HG03045 (cell line): ENCODE data around the gene ZBTB43.
A peak's percentile ranks its signal among the peaks of the same experiment; 100 is the strongest.
"Not testable (repeated sequence)": the region's sequence is repeated elsewhere in the genome, so short reads cannot be mapped to it uniquely, and the experiment has no call there.

Source experiments
- ATAC-seq: cut with Tn5 transposase; IDR thresholded peaks from one replicate; pipeline ENCODE4 v1.9.1; 2021; ENCODE audit warnings: mild to moderate bottlenecking, moderate library complexity; ENCODE audit not compliant: unreplicated experiment

Gene ZBTB43, protein sequence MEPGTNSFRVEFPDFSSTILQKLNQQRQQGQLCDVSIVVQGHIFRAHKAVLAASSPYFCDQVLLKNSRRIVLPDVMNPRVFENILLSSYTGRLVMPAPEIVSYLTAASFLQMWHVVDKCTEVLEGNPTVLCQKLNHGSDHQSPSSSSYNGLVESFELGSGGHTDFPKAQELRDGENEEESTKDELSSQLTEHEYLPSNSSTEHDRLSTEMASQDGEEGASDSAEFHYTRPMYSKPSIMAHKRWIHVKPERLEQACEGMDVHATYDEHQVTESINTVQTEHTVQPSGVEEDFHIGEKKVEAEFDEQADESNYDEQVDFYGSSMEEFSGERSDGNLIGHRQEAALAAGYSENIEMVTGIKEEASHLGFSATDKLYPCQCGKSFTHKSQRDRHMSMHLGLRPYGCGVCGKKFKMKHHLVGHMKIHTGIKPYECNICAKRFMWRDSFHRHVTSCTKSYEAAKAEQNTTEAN

DNA sequence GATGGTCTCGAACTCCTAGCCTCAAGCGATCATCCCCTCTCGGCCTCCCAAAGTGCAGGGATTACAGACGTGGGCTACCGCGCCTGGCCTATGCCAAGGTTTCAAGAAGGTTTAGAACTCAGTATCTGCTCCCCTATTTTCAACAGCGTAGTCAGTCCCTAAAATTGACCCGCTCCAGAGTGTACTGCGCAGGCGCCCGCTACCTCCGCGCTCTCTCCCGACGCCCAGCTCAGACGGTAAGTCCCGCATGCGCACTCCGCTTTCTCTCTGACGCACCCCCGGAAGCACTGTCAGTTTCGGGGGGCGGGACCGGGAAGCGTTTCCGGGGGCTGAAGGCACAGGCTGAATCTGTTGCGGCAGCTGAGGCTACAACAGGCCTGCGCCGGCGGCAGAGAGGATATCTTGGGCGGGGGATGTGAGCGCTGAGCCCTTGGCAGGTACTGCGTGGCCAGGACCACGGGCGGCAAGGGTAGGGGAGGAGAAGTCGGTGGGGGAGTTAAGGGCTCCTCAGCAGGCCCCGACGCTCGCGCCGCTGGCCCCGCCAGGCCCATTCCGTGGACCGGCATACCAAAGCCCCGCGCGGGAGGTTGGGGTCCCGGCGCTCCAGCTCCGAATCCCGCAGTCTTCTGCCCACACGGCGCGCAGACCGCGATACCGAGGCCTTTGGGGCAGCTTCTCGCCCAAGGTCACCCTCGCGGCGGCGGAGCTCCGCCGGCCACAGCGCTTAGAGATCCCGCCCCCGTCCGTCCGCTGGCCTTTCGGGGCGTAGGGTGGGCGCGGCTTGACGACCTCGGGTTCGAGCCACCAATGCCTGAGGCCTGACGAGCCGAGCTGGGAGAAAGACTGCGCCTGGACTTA is at the start of gene ZBTB43:
Gene ZBTB43, plus strand, starts transcription at position 345 of the 858 bp plus-strand sequence. CDS start 27,470 bp downstream, outside the sequence.
- ATAC-seq, result peak; percentile 80

DNA sequence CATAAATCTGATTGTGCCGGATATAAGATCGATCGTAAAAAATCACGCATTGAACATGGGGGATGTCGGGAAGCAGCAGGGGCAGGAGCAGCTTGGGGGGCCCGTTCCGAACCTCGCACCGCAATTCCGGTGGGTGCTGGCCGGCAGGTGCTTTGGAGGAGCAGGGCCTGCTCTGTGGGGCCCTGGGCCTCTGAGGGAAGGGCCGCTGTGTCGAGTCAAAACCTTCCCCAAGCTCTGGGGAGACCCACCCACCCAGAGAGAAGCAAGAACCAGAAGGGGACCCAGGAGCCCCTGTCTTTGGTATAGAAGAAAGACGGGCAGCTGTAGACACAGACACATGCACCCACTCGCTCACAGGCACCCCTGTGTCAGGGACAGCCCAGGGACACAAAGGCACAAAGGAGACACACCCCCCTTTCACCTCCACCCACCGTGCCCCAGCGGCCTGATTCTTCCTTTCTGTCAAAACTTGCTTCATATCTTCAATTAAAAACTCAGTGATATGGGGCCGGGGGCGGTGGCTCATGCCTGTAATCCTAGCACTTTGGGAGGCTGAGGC is 49.4 kb upstream of the ZBTB43 start:
- no peak for ATAC-seq

DNA sequence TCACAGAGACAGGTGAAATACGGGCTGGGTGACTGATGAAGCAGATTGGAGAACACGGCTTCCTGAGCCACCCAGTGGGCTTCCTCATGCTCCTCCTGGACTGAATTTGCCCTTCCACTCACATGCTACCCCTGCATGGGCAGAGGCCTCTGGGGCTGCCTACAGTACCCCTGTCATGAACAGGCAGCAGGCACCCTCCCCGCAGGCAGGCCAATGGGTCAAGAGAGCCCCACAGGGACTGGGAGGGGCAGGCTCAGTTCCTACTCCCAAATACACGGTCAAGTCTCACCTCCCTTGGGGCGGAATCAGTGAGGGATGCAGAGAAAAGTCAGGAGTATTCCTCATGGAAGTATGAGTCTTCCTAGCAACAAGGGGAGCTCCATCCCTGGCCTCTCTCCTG is 48.6 kb upstream of the ZBTB43 start:
- ATAC-seq, result no peak

DNA sequence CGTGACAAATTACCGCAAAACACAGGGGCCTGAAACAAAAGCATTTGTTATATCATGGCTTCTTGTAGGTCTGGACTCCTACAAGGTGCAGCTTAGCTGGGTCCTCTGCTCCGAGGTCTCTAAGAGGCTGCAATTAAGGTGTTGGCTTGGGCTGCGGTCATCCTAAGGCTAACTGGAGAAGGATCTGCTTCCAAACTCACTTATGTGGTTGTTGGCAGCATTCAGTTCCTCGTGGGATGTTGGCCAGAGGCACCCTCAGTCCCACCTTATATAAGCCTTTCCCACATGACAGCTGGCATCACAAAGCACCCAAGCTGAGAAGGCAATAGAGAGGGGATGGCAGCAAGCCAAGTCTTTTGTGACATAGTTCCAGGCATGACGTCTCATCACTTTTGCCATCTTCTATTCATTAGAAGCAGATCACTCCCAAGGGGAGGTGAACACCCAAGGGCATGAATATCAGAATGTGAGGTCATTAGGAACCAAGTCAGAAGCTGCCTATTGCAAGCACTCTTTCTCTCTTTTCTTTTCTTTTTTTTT is 47.9 kb upstream of the ZBTB43 start:
- ATAC-seq, result no peak

DNA sequence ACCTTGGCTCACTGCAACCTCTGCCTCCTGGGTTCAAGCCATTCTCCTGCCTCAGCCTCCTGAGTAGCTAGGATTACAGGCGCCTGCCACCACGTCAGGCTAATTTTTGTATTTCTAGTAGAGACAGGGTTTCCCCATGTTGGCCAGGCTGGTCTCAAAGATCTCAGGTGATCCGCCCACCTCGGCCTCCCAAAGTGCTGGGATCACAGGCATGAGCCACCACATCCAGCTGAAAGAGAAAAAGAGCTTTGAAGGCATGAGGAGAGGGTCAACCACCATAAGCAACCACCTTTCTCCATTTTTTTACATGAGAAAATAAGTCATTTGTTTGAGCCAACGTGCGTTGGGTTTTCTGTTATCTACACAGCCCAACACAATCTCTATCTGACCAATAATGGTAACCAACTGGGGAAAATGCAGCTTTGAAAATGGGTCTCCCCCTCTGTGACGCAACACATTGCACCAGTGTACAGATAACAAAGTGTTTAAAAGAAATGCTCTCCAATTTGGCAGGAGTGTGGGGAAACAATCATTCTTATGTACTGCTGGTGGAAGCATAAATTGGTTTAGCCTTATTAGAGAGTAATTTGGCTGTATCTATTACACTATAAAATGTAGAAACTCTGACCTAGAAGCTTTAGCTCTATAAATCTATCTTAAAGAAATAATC is 45.8 kb upstream of the ZBTB43 start:
- ATAC-seq, result no peak

DNA sequence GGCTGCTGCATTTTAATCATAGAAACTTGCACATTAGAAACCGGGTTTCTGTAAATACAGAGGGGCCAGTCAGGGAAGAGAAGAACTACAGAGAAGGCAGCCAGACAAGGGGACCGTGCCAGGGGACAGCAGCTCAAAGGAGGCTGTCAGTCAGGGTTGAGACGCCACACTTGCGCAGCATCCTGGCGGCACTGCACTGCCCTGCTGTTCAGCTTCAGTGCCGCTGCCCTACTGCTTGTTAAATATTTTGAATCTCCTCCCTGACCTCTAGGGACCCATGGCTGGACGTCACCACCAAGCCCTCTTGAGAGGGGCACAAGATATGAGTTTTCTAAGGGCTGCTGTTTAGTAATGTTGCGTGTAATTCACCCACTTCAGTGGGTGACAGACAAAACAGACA is 43.6 kb upstream of the ZBTB43 start:
- ATAC-seq, result no peak

DNA sequence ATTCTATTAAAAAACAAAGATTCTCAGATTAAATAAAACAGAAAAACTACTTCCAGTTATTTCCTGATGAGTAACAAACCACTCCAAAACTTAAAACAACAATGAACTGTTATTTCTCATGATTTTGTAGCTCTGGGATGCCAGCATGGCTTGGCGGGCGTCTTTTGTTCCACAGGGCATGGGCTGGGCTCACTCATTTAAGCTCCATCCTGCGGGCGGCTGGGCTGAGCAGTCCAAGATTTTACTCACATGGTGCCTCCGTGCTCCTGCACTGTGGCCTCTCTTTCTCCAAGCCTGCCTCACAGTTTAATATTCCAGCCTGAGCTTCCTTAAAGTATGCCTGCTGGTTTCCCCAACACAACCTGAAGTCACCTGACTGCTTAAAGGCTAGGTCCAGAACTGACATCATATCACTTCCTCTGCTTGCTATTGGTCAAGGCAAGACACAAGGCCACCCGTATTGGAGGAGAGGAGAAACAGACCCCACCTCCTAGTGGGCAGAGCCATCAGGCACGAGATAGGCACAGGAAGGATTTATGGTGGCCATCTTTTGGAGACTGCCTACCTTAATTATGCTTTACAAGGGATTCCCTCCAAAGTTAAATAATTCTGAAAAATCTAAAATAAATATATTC is 41.6 kb upstream of the ZBTB43 start:
- no peak for ATAC-seq

DNA sequence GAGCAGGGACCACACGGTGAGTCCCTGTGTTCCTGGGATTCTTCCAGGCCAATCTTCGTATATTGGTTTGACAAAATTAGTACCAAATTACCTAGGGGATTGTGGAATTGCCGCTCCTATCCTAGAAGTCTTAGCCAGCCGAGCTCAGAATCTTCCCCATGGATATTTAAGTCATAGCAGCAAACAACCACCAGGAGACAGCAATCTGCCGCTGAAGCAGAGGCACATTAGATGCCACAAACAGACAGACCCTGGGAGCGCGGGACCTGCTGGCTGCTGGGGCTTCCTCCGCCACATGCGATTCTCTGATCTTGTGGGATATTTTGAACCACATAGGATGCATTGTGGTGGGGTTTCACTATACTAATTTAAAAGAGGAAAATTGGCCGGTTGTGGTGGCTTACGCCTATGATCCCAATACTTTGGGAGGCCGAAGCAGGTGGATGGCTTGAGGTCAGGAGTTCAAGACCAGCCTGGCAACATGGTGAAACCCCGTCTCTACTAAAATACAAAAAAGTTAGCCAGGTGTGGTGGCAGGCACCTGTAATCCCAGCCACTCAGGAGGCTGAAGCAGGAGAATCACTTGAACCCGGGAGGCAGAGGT is 31.7 kb upstream of the ZBTB43 start:
- ATAC-seq, result no peak

DNA sequence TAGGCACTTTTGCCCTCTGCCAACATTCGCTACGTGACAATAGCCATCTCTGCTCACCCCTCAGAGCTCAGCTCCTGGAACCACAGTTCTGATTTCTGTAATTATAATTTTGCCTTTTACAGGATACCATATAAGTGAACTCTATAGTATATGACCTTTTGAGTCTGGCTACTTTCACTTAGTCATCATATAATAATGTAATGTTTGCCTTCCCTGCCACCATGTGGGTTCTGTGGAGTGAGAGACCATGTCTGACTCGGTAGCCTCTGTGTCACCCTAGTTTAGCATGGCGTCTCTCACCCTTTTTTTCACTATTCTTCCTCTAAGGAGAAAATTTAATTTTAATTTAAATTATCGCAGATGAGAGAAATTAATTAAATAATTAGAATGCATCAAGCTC is 28.9 kb upstream of the ZBTB43 start:
- ATAC-seq, result no peak

DNA sequence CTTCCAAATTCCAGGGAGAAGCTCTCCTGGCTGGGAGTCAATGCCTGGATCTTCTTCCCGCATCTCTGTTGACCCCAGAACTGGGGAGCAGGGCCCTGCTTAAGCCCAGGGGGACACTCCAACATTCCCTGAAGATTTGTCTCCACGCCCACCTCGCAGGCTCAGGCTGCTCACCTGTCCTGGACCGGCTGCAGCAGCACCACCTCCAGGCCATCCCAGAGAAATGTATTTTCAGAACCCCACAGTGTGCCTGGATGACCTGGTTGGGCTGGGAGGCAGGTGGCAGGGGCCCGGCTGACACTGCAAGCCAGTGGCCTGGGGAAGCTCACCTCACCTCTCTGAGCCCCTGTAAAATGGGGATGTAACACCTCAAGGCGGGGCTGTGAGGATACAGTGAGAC is 27.1 kb upstream of the ZBTB43 start:
- no peak for ATAC-seq

DNA sequence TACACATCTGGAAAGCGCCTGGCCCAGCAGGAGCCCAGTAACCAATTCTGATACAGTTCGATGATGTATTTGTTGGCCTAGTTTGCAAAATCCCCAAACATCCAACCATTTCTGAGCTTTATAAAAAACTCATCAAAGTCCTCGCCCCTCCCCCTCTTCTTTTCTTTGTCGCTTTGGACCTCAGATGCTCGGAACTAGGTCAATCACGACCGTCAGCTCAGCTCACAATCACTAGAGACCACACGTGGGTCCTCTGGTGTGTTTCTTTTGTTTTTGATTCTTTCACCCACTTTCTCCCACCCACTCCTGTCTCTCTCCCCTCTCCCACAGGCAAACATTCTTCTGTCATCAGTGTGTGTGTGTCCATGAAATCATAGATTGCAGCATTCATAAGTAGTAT is 26.7 kb upstream of the ZBTB43 start:
- no peak for ATAC-seq

DNA sequence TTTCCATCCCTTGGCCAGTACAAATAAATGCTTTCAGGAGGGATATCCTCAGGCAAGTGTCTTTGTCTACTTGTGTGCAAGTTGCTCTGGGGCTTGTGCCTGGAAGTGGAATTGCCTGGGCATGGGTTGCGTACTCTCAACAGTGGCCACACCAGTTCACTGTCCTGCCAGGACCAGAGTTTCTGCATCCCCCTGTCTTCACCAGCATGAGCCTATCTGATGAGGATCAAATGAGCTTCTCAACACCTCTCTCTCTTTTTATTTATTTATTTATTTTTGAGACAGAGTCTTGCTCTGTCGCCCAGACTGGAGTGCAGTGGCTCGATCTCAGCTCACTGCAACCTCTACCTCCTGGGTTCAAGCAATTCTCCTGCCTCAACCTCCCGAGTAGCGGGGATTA is 26.1 kb upstream of the ZBTB43 start:
- ATAC-seq, result not testable (repeated sequence)

DNA sequence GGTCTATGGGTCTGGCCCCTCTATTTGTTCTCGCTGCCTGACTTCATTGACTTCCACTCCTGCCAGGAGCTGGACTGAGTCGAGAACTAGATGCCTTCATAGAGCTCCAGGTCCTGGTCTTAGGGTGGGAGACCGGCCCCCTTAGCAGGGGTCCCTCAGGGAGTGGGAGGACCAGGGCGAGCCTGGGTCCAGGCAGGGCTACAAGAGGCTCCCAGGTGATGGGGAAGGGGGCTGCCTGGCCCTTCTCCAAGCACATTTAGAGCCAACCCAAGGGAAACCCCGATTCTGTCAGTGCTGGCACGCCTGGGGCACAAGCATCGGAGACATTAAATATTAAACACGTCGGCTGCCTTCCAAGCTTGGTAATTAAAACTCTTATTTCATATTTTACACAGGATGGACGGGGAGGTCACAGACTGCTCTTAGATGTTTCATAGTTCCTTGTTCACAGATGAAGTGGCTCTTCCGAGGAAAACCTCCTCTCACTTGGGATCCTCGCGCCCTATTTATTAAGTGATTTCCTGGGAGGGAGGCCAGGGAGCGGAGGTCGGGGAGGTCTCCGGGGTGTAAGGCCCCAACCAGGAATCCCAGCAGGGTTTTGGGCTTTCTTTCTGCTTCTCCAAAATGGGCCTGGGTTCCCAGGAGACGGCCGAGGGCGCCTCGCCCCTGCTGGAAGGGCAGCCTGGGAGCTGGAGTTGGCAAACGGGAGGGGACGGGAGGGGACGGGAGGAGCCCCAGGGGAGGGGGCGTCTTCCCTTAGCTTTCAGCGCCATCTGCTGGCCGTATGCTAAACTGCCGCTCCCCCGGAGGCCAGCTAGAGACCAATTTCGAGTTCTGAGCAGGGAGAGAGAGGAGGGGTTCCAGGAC is 23.4 kb upstream of the ZBTB43 start:
- no peak for ATAC-seq

DNA sequence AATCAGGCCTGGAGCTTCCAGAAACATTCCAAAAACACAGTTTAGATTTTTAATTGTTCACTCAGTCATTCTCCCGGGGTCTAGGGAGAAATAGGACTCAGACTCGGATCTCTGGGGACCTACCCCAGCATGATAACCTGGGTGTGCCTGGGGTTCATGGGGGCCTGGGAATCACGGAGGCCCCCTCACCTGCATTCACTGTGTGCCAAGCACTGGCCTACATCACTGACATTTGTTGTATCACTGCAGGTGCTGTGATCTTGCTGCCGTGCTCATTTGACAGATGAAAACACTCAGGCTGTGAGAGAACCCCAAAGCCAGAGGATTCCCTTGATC is 22.8 kb upstream of the ZBTB43 start:
- no peak for ATAC-seq

DNA sequence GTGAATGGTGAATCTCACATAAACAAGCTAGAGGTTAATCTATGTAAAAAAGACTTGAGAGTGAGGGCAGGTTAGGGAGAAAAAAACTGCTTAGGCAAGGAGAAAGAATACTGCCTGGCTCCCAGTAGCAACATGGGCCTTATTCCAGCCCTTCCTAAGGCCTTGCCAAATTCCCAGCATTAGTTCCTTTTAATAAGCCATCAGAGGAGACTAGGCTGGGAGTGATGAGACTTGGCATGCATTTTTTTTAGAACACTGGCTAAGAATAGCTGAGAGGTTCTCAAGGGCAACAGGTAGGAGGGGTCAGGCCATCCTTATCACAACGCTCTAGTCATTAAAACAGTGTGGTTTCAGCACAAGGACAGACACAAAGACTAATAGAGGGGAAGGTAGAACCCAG is 20.9 kb upstream of the ZBTB43 start:
- no peak for ATAC-seq

DNA sequence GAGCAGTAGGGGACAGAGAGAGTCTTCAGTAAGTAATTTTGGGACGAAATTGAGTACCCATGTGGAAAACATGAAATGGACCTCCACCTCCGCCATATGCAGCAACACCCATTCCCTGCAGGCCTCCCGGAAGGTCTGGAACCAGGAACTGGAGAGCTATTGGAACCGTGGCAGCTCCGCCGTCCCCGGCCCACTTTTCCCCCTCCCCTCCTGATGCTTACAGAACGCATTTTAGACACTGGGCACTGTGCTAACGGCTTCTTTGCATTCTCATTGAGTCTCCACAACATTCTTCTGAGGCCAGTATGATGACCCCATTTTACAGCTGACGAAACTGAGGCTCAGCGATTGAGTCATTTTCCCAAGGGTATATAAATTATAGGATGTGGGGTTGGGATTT is 20.4 kb upstream of the ZBTB43 start:
- no peak for ATAC-seq

DNA sequence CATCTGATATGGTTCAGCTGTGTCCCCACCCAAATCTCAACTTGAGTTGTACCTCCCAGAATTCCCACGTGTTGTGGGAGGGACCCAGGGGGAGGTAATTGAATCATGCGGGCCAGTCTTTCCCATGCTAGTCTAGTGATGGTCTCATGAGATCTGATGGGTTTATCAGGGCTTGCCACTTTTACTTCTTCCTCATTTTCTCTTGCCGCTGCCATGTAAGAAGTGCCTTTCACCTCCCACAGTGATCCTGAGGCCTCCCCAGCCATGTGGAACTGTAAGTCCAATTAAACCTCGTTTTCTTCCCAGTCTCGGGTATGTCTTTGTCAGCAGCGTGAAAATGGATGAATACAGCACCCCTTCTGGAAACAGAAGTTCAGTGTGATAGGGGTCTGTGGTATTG is 20.0 kb upstream of the ZBTB43 start:
- ATAC-seq, result not testable (repeated sequence)

DNA sequence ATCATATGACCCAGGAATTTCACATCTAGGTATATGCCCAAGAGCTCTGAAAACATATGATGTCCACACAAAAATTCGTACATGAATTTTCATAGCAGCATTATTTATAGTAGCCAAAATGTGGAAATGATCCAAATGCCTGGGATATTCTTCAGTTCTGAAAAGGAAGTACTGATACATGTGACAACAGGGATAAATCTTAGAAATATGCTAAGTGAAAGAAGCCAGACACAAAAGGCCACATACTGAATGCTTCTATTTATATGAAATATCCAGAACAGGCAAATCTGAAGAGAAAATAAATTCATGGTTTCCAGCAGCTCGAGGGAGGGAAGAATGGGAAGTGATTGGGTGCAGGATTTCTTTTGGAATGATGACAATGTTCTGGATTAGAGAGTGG is 16.8 kb upstream of the ZBTB43 start:
- no peak for ATAC-seq
